OCI-LY3 (cell line): ENCODE data around the gene LHFPL2.

Experiments used
- CTCF ChIP-seq: fragments of 200-600, 300-600 bp; sonication (generic); IDR thresholded peaks from 2 replicates; pipeline ENCODE4 v1.5.1; 2014; ENCODE audit warnings: antibody characterized with exemption, low read length, low read depth
- EZH2phosphoT487 ChIP-seq: fragments of 200-600 bp; shearing (Covaris generic); IDR thresholded peaks from 2 replicates; pipeline ENCODE4 v1.6.1; 2018; ENCODE audit warnings: antibody characterized with exemption, mixed run types, low read depth

DNA sequence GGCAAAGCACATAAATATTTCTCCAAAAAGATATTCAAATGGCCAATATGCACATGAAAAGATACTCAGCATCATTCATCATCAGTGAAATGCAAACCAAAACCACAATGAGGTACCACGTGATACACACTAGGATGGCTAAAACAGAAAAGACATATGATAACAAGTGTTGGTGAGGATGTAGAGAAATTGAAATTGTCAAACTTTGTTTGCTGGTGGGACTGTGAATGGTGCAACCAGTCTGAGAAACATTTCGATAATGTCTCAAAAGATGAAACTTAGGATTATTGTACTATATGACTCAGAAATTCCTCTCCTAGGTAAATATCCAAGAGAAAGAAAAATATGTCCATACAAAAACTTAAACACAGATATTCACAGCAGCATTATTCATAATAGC is 8.6 kb upstream of the LHFPL2 start:
- TF ChIP-seq CTCF (no peak), EZH2phosphoT487 (no peak)
